BLaER1 (cell line): Measurements from ENCODE around the gene OR6C76.

Source experiments
- H3K27ac ChIP-seq: shearing (Covaris generic); formaldehyde crosslinking; 2 replicates; pipeline ENCODE4 v1.8.1; 2022
- H3K27me3 ChIP-seq: shearing (Covaris generic); formaldehyde crosslinking; 2 replicates; pipeline ENCODE4 v1.8.1; 2022
- H3K36me3 ChIP-seq: shearing (Covaris generic); formaldehyde crosslinking; 2 replicates; pipeline ENCODE4 v1.8.1; 2022
- H3K4me1 ChIP-seq: shearing (Covaris generic); formaldehyde crosslinking; 2 replicates; pipeline ENCODE4 v1.8.1; 2022
- H3K4me2 ChIP-seq: shearing (Covaris generic); formaldehyde crosslinking; 2 replicates; pipeline ENCODE4 v1.8.1; 2022
- H3K4me3 ChIP-seq: shearing (Covaris generic); formaldehyde crosslinking; 2 replicates; pipeline ENCODE4 v1.8.1; 2022
- H3K9ac ChIP-seq: shearing (Covaris generic); formaldehyde crosslinking; 2 replicates; pipeline ENCODE4 v1.8.1; 2022
- H3K9me3 ChIP-seq: shearing (Covaris generic); formaldehyde crosslinking; 2 replicates; pipeline ENCODE4 v1.8.1; 2022
- H4K20me1 ChIP-seq: shearing (Covaris generic); formaldehyde crosslinking; 2 replicates; pipeline ENCODE4 v1.8.1; 2022
- Cebpa-rat ChIP-seq: shearing (Covaris generic); IDR thresholded peaks from 2 replicates; pipeline ENCODE4 v1.8.1; 2022

The OR6C76 gene

DNA sequence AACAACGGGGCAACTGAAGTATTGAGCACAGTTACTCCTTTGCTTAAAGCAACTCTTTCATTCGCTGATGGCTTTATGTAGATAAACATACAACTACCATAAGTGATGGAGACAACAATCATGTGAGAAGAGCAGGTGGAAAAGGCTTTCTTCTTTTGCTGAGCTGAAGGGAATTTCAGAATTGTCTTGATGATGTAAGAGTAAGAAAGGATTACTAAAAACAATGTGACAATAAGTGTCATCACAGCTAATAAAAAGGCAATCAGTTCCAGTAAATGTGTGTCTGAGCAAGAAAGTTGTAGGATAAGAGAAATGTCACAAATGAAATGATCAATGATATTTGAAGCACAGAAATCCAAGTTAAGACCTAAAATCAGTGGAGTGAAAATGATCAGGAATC lies 43.2 kb downstream of the OR6C76 start:
- Histone ChIP-seq H3K9ac (no peak overlapping the region), H3K4me3 (no peak overlapping the region), H3K36me3 (no peaks in the 10 kb centered on the region), H3K27ac (no peak overlapping the region), H3K4me1 (peaks cover 16% of the 10 kb centered on the region), H3K9me3 (peaks cover 4% of the 10 kb centered on the region; the same call in 1 of the 2 replicates), H3K4me2 (no peak overlapping the region), H3K27me3 (no peaks in the 10 kb centered on the region), H4K20me1 (no peaks in the 10 kb centered on the region)
- no peak for TF ChIP-seq Cebpa-rat

GRCh38 chr12:55470088-55470829 lies 44.2 kb downstream of the OR6C76 start, which contains the start of gene OR6C70:
Gene OR6C70, minus strand, starts transcription at chr12:55470138. Its CDS starts 0 bp downstream, at chr12:55470138.
- H3K4me2 ChIP-seq, result no peak within 1 kb of the TSS
- no peak within 1 kb of the TSS for H3K4me3 ChIP-seq

GRCh38 chr12:55472264-55472663 lies 46.2 kb downstream of the OR6C76 start:
- Histone ChIP-seq H3K9me3 (no peaks in the 10 kb centered on the region), H4K20me1 (no peaks in the 10 kb centered on the region), H3K9ac (no peak overlapping the region)

More at GRCh38 chr12:55470088-55470829, 44.2 kb downstream of the OR6C76 start, which contains the start of gene OR6C70:
- TF ChIP-seq Cebpa-rat, result no peak
- H3K27me3 ChIP-seq, result no peaks in the 10 kb centered on the region
- H4K20me1 ChIP-seq, result no peaks in the 10 kb centered on the region
- H3K36me3 ChIP-seq, result no peaks in the 10 kb centered on the region
- H3K9ac ChIP-seq, result no peak within 1 kb of the TSS
- H3K4me1 ChIP-seq, result peaks cover 16% of the 10 kb centered on the region
- no peak within 1 kb of the TSS for H3K27ac ChIP-seq
- no peaks in the 10 kb centered on the region for H3K9me3 ChIP-seq

More at GRCh38 chr12:55472264-55472663, 46.2 kb downstream of the OR6C76 start:
- Histone ChIP-seq H3K4me1 (peaks cover 12% of the 10 kb centered on the region), H3K27ac (no peak overlapping the region), H3K36me3 (no peaks in the 10 kb centered on the region), H3K4me3 (no peak overlapping the region), H3K4me2 (no peak overlapping the region), H3K27me3 (no peaks in the 10 kb centered on the region)
- TF ChIP-seq Cebpa-rat, result no peak
